NCI-H2081 treated with DMSO at 0.1 percent for 48 hours (cell line): Measurements from ENCODE around the gene INTS6L.
"Not testable (repeated sequence)": the region's sequence is repeated elsewhere in the genome, so short reads cannot be mapped to it uniquely, and the experiment has no call there.

Source experiments
- DNase-seq: peaks from one replicate; lab custom pipeline; 2025; lab: John Stamatoyannopoulos, UW

The INTS6L gene

DNA sequence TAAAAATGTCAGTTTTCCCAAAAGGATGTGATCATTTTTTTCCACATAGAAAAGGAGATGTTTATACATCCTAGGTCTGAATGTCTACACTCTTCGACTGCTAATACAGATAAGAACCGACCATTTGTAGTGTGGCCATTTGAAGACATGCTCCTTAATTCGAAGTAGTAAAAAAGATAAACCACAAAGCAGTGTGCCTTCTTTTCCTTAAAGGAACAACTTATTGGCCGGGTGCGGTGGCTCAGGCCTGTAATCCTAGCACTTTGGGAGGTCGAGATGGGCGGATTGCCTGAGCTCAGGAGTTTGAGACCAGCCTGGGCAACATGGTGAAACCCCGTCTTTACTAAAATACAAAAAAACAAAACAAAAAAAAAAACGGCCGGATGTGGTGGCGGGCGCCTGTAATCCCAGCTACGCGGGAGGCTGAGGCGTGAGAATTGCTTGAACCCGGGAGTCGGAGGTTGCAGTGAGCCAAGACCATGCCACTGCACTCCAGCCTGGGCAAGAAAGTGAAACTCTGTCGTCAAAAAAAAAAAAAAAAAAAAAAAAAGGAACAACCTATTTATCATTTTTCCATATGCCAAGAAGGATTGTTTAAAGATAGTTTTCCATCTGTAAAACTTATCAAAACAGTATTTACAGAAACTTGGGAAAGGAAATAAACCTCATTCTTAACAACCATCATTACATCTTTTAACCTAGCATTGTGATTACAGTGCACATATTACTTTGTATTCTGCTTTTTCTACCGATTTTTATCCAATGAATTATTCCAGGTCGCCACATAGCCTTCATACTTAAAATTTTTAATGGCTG is 2.6 kb downstream of the INTS6L start:
- DNase-seq = no peak

DNA sequence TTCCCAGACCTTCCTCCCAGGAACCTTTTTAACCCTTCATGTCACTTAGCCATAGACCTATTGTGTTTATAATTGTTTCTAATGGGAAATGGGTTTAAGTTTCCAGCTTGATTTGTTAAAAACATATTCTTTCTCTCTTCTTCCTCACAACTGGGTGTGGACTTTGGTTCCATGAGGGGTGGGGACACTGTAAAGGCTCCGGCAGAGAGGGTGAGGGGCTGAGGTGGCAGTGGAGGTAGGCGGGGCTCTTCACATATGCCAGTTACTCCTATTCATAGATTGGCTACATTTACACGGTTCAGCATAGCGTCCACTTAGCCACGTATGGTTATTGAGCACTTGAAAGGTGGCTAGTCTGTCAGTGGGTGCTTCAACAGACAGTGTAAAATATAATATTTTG is 7.8 kb downstream of the INTS6L start:
- DNase-seq = no peak

DNA sequence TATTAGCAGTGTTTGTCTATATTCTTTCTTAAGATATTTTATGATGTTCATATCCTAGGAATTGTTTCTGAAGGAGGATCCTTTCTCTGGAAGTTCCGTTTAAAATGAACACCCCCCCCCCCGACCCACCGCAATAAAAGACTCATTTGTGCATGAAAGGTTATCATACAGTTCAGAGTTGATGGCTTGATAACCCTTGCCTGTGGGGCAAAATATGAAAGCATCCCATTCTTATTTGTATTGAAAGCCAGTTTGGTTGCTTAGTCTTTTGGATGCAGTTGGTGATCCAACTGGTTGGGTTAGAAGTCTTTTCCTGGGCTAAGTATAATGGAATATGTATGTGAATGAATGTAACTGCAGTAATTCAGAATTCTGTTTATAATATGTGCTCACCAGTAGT is 8.3 kb downstream of the INTS6L start:
- DNase-seq = no peak

DNA sequence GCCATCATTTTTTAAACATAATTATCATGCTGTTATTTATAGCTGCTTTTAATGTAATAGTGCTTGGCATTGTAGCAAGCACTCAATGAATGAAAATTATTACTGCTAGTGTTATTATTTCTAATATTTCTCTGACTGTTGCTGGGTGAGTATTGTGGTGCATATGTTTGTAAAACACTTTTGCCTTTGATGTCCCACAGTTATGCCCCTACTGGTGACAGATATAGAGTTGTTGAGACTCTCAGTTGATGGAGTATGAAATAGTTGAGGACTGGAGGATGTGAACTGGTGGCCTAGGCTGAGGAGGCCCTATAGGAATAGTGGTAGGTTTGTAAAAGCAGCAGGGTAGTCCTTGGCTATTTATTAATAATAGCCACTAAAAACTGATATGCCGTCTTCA is 9.6 kb downstream of the INTS6L start:
- DNase-seq = no peak

DNA sequence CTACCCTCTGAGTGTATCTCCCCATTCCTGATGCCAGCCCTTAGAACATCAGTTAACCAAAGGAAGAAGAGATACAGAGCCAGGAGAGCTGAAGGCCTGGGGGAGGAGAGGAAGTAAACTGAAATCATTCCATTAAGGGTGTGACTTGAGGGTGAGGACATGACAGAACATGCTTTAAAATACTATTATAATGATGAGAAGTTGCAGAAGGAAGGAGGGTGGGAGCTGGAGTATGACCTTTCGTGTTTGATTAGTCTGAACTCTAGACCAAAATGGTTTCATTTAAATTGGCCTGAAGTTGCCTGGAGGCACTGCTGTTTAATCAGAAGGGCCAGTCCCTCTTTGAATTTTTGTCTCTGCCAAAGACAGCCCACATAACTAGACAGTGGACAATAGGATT is 11.4 kb downstream of the INTS6L start:
- no peak for DNase-seq

DNA sequence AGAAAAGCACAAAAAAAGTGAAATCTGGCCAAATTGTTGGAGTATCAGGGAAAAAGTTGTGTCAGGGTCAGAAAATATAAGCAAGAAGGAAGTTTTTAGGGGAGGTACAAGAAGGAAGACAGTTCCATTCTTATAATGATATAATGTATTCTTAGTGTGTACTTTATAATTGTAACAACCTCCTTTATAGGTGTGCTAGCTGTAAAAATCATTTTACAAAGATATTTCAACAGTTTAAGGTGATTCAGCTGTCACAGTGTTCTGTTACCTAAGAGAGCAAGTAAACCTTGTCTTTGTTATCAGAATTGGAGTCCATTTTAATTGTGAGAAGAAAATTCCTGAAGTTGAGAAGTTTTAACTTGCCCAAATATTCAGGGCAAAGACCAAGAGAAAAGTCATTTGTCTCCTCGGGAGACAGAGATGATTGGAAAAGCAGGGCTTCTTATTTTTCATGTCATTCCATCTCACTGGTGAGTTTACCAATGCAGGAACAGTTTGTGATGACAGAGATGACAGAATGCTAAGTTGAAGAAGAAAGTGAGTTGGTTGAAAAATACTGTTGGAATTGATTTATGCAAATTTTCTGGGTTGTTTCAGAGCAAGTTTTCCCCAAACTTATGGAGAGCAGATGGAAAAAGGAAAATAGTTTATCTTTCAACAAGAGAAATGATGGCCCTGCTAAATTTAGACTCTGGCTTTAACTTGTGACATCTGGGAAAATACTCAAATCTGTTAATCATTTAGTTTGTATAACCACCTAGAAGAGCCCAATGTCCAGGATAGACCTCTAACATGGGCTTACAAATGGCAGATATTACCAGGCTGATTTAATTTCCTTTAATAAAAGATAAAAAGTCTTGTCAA is 14.8 kb downstream of the INTS6L start:
- DNase-seq = no peak

DNA sequence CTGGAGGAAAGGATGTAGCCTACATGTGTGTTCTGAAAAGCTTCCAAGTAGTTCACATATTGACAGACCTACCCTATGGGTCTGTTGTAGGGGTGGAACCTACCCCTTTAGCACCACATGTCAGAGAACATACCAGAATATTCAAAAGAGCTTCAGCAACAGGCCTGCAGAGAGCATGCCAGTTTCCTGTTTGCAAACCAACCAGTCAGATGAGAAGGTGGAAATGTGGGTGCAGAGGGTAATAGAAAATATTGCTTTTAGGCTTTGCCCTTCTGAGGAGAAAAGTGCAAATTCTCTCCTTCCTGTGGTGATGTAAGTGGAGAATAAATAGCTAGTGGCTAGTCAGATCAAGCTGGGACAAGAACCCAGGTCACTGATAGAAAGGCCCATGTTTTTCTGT is 16.4 kb downstream of the INTS6L start:
- DNase-seq = no peak

DNA sequence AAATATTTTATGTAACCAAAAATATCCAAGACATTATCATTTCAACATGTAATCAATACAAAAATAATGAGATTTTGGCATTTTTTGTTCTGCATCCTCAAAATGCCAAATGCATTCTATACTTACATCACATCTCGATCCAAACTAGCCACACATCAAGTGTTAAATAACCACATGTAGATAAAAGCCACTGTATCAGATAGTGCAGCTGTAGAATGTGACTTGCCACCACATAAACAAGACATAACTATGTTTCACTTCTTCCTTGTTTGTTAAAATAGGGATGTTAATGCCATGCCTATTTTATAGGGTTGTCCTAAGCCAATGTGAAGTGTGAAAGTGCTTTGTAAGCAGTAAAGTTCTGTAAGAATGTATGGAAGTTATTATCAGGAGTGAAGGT is 20.9 kb downstream of the INTS6L start:
- DNase-seq = no peak

DNA sequence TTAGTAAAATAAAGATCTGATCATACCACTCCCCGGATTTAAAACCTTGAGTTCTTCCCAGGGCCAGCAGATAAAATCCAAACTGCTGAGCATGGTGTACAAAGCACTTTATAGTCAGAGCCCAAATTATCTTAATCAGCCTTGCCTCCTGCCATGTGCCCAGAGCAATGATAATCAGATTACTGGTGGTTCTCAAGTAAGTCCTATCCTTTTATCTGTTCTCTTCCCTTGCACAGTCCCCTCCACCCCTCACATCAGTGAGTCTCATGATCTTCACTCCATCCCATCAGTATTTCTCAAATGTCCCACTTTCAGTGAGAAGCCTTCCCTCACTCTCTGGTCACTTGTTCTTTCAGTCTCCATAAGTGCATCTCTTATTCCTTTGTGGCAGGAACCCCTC is 22.7 kb downstream of the INTS6L start:
- no peak for DNase-seq

DNA sequence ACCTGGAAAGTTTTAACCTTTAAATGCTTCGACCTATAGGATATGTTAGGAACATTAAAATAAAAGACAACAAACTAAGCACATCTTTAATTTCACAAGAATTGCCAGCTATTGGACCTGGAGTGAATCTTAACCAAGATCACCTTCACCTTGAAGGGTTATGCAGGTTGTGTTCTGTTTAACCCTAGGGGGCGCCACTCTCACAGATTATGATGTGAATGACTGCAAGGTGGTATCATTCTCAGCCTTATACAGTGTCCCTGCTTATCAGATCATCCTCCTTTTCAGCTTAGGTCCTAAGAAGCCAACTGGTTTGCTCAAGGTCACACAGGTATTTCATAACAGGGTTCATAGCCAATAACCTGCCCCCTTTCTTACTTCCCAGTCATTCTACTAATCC is 23.5 kb downstream of the INTS6L start:
- DNase-seq = no peak

DNA sequence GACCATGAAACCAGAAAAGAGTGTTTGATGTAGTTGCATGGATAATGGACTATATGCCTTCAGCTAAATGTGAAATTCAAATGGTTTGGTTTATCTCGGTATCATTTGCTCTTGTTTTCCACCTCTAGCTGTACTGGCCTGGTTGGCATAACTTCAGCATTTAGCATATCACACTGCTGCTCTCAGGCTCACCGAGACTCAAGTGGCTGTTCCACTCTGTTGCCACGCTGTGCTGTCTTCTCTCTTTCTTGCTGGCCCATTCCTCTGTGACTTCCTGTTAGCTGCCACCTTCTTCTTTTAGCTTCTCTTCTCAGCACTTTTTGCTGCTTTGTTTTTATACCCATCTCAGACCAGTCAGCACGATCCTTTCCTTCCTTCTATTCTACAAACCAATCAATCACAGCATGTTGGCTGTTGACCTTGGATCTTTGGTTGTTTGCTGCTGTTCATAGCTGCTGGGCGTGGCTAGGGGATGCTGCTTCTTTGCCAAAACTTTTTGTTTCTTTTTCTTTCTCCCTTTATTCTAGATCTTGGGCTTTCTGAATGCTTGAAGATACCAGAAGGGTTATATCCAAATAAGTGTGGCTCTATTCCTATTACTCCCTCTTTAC is 24.0 kb downstream of the INTS6L start:
- no peak for DNase-seq

DNA sequence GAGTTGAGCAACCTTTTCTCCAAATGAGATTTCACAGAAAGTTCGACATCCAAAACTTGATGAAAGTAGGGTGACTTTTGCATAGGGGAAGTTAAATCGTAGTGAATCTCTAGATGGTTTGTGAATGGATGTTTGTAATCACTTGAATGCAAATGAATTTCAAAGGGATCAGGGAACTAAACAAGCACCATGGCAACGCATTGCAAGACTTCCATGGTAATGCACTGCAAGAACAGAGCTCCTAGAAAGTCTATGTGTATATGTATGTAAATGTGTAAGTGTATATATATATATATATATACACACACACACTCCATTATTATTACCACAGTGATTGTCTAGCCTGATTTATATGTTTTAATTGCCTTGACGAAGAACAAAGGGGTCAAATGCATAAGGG is 27.3 kb downstream of the INTS6L start:
- DNase-seq = no peak

DNA sequence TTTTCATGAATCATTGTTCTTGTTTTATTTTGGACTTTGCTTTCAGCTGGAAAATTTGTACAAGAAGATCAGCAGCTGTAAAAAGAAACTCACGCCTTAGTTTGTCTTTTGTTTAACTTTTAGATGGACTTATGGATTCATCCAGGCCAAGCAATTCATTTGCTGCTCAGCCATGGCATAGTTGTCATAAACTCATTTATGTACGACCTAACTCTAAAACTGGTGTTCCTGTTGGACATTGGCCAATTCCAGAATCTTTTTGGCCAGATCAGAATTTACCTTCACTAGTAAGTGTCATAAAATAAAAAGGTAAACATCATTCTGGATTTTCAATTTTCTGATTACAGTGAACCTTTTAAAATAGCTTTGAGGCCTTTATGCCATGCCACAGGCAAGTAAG is 29.1 kb downstream of the INTS6L start:
- no peak for DNase-seq

DNA sequence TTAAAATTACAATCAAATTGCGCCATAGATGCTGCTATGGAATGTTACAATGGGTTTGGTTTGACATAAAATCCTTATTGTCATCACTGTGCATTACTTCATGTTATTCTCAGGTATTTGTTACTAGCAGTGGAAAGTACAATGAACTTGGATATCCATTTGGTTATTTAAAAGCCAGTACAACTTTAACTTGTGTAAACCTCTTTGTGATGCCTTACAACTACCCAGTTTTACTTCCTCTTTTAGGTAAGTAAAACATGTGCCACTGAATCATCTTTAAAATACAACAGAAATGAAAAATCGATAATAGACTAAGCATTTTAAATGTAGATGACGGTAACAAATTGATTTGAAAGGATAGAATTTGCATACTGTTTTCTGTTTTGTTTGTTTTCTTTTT is 35.6 kb downstream of the INTS6L start:
- DNase-seq = no peak

DNA sequence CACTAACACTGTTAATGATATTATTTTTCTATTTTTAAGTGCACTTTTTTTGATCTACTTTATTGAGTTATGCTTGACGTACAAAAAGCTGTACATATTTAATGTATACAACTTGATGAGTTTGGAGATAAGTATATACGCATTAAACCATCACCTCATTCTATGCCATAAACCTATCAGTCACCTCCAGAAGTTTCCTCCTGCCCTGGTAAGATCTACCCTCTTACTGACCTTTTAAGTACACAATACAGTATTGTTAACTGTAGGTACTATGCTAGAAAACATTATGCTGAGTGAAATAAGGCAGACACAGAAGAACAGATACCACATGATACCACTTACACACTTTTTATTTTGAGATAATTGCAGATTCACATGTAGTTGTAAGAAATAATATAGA is 36.9 kb downstream of the INTS6L start:
- no peak for DNase-seq

DNA sequence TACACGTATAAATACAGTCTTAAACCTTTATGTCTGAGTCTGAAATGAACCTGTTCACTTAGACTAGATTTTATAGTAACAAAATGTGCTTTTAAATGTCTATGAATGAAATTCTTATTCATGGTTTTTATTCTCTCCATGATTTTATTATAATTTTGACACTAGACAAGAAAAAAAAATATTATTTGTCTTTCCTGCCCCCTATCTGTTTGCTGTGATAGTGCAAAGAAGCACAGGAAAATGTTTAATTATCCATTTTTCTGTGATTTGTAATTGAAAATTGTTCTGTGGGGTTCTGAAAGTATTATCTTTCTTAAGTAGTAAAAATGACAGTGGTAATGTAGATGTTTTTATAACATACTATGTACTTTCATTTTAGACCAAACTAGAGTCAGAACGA is 52.0 kb downstream of the INTS6L start:
- no peak for DNase-seq

DNA sequence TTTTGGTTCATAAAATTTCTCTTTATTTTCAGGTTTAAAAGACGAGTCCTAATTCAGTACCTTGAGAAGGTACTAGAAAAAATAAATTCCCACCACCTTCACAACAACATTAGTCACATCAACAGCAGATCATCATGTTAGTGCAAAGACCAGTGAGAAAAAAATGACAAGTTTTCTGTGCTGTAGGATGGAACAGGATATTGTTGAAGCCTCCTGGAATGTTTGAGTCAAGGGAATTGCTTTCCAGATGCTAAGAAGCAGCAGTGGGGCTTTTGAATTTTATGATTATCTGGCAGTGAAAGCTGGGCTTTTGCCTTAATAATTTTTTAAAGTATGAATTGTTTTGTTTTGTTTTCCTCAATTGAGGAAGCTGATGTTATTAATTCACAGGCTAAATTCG is 61.0 kb downstream of the INTS6L start:
- DNase-seq = no peak

DNA sequence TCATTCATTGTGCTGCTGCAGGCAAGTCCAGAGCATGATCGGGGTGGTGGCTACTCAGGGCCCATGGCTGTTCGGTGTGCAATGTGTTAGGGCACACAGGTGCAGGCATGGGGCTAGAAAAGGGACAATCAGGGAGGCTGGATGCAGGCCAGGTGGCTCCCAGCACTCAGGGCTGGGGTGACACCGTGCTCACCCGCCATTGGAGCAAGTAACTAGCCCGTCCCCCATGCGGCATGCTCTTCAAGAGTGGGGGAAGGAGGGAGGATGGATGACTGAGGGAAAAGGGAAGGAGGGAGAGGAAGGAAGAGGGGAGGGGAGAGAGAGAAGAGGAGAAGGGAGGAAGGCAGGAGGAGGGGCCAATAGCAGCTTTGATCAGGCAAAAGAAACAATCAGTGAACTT is 64.7 kb downstream of the INTS6L start:
- DNase-seq = no peak

DNA sequence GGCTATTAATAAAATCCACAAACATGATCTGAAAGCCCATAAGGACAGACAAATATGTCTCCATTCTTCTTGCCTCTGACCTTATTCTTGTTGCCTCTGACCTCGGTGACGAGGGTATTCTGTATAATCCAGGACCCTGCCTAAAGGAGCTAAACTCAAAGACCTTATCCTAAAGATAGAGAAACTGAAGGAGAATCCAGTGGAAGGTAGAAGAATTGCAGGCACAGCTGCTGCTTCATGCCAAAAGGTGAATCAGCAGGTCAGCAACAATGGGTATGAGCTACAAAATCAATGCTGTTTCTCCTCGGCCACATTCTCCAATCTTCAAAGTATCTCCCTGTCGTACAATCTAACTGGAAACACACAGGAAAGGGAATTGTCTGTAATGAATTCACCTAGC is 71.4 kb downstream of the INTS6L start:
- DNase-seq = no peak

DNA sequence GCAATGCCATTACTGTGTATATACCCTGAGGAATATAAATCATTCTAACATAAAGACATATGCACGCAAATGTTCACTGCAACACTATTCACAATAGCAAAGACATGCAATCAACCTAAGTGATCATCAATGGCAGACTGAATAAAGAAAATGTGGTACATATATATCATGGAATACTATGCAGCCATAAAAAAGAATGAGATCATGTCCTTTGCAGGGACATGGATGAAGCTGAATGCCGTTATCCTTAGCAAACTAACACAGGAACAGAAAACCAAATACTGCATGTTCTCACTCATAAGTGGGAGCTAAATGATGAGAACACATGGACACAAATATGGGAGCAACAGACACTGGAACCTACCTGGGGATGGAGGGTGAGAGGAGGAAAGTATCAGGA is 73.6 kb downstream of the INTS6L start:
- not testable (repeated sequence) for DNase-seq

DNA sequence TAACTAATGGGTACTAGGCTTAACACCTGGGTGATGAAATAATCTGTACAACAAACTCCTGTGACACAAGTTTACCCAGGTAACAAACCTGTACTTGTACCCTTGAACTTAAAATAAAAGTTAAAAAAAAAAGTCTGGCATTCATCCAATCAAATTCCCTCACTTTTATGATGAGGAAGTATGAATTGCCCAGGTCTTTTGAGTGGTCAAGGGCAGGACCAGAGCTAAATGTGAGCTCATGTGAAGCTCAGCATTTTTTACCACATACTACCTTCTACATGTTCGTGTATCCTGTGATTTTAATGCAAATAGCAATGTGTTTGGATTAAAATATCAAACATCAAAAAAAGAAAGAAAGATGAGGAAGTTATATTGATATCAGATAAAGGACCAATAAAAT is 74.0 kb downstream of the INTS6L start:
- DNase-seq = not testable (repeated sequence)

DNA sequence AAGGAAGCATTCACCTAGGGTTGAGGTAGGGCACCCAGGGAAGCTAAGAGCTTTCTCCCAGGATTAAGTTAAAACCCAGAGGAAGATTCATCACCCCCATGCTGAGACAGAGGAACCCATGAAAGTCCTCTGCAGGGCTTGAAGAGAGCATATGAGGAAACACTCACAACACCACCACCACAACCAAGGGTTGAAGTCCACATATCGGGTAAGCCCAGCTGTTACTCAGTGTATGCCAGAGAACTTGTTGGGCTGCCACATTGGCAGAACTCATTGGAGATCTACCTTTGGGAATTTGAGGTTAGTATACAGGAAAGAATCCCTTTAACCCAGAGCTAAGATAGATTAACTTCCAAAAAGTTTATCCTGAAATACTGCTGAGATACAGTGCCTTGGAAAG is 75.1 kb downstream of the INTS6L start:
- DNase-seq = no peak

DNA sequence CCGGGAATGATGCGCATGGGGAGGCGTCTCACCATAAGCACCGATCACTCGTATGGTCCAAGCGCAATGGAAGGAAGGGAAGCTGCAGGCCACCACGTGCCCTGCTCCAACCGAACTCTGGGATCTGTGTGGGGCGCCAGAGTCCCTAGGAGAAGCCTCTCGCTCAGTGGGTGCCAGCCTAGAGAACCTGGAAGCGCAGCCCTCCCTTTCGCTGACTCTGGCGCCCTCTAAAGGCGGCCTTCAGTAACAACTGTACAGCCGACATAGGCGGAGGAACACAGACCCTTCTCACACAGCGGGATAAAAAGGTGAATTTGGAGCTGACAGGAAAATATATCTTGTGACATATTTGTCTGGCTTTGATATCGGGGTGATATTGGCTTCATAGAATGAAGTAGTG is 76.0 kb downstream of the INTS6L start:
- DNase-seq = no peak
